Stomach (tissue), 4 donors: Measurements from ENCODE around the gene ZNF423.

Source experiments
- CTCF ChIP-seq, 7 experiments: fragments of 450-650 bp in 4 of 7; fragments of 200-600 bp in 3 of 7; sonication (generic) in 3 of 7; IDR thresholded peaks; one replicate each; pipeline ENCODE4 v1.5.1; 2016 to 2019; ENCODE audit warnings: antibody characterized with exemption in 7 of 7, control low read depth in 2 of 7, mild to moderate bottlenecking in 1 of 7
- EP300 ChIP-seq: sonication (generic); formaldehyde crosslinking; IDR thresholded peaks from one replicate; pipeline ENCODE4 v1.6.1; 2017; ENCODE audit warnings: antibody characterized with exemption
- POLR2A ChIP-seq, 4 donors: fragments of 450-650 bp; IDR thresholded peaks; one replicate each; pipeline ENCODE4 v1.6.1; 2016; ENCODE audit warnings: antibody characterized with exemption in 4 of 4, control low read depth in 2 of 4, mild to moderate bottlenecking in 1 of 4, moderate library complexity in 1 of 4
- POLR2AphosphoS5 ChIP-seq, 3 donors: sonication (generic); formaldehyde crosslinking; IDR thresholded peaks; one replicate each; pipeline ENCODE4 v1.6.1; 2016; ENCODE audit warnings: antibody characterized with exemption in 3 of 3

- TF ChIP-seq POLR2AphosphoS5 (IDR thresholded peaks at IDR 0.05), result no peak
- no peak for TF ChIP-seq CTCF (IDR thresholded peaks at IDR 0.05)
- no peak for TF ChIP-seq POLR2A (IDR thresholded peaks at IDR 0.05)
- no peak for TF ChIP-seq EP300
Observed at GRCh38 chr16:49748322-49748721, 107.6 kb downstream of the ZNF423 start.
